ENCODE results near the gene WNT10A.
"Not testable (repeated sequence)": the region's sequence is repeated elsewhere in the genome, so short reads cannot be mapped to it uniquely, and the experiment has no call there.

The WNT10A gene

DNA sequence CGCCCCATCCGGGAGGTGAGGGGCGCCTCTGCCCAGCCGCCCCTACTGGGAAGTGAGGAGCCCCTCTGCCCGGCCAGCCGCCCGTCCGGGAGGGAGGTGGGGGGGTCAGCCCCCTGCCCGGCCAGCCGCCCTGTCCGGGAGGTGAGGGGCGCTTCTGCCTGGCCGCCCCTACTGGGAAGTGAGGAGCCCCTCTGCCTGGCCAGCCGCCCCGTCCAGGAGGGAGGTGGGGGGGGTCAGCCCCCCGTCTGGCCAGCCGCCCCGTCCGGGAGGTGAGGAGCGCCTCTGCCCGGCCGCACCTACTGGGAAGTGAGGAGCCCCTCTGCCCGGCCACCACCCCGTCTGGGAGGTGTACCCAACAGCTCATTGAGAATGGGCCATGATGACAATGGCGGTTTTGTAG is 51.1 kb downstream of the WNT10A start:
- not testable (repeated sequence) for ATAC-seq, DNase-seq
